ENCODE measurements around the gene PPFIA1.

The PPFIA1 gene

DNA sequence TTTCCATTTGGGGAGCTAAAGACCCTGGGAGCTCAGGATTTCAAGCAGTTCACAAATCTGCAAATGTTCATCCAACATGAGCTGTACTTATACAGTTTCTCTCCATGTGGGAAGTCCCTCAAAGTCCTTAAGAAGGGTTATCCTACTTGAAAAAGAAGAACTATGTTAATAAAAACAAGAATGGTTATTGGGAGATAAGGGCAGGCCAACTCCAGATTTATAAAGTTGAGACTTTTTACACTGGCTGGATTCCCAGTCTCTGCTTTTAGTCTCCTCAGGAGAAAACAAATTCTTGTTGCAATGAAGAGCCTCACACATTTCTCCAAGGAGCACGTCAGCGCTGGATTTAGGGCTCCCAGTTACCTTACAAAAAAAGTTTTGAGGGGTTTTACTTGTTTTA is 93.7 kb downstream of the PPFIA1 start:
- DNase-seq (ENCODE audit: low read depth) = no peak
- TF ChIP-seq, protein P1, sequence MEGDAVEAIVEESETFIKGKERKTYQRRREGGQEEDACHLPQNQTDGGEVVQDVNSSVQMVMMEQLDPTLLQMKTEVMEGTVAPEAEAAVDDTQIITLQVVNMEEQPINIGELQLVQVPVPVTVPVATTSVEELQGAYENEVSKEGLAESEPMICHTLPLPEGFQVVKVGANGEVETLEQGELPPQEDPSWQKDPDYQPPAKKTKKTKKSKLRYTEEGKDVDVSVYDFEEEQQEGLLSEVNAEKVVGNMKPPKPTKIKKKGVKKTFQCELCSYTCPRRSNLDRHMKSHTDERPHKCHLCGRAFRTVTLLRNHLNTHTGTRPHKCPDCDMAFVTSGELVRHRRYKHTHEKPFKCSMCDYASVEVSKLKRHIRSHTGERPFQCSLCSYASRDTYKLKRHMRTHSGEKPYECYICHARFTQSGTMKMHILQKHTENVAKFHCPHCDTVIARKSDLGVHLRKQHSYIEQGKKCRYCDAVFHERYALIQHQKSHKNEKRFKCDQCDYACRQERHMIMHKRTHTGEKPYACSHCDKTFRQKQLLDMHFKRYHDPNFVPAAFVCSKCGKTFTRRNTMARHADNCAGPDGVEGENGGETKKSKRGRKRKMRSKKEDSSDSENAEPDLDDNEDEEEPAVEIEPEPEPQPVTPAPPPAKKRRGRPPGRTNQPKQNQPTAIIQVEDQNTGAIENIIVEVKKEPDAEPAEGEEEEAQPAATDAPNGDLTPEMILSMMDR (conservative IDR thresholded peaks at IDR 0.05; ENCODE audit: control insufficient read depth, insufficient read depth, low read depth, low read length) = no peak

GRCh38 chr11:70364745-70365543 is 94.5 kb downstream of the PPFIA1 start:
- TF ChIP-seq, protein P1 (conservative IDR thresholded peaks at IDR 0.05; ENCODE audit: control insufficient read depth, insufficient read depth, low read depth, low read length) = no peak
- H3K4me3 ChIP-seq (ENCODE audit: control insufficient read depth, low read depth, low read length) = no peak overlapping the region
- DNase-seq (ENCODE audit: low read depth) = no peak

More for the DNA sequence above, 93.7 kb downstream of the PPFIA1 start:
- no peak overlapping the region for H3K4me3 ChIP-seq (ENCODE audit: control insufficient read depth, low read depth, low read length)

- TF ChIP-seq, protein P1 (conservative IDR thresholded peaks at IDR 0.05; ENCODE audit: control insufficient read depth, insufficient read depth, low read depth, low read length) = no peak
- DNase-seq (ENCODE audit: low read depth) = no peak
- no peak overlapping the region for H3K4me3 ChIP-seq (ENCODE audit: control insufficient read depth, low read depth, low read length)
Measured at GRCh38 chr11:70365544-70365927, 95.0 kb downstream of the PPFIA1 start.

GRCh38 chr11:70367071-70367470 is 96.6 kb downstream of the PPFIA1 start:
- TF ChIP-seq, protein P1 (conservative IDR thresholded peaks at IDR 0.05; ENCODE audit: control insufficient read depth, insufficient read depth, low read depth, low read length) = no peak
- H3K4me3 ChIP-seq (ENCODE audit: control insufficient read depth, low read depth, low read length) = no peak overlapping the region
- no peak for DNase-seq (ENCODE audit: low read depth)

GRCh38 chr11:70368961-70369360 is 98.5 kb downstream of the PPFIA1 start:
- DNase-seq (ENCODE audit: low read depth) = no peak
- TF ChIP-seq, protein P1 (conservative IDR thresholded peaks at IDR 0.05; ENCODE audit: control insufficient read depth, insufficient read depth, low read depth, low read length) = no peak
- H3K4me3 ChIP-seq (ENCODE audit: control insufficient read depth, low read depth, low read length) = no peak overlapping the region

DNA sequence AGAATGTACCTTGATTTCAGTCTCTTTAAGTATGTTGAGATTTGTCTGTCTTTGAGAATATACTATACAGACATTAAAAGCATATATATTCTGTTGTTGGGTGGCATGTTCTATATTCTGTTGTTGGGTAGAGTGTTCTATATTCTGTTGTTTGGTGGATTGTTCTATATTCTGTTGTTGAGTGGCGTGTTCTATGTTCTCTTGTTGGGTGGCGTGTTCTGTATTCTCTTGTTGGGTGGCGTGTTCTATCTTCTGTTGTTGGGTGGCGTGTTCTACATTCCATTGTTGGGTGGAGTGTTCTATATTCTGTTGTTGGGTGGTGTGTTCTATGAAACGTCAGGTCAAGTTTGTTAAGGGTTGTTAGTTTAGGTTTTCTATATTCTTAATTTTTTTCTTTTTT is 100.8 kb downstream of the PPFIA1 start:
- no peak for DNase-seq (ENCODE audit: low read depth)
- TF ChIP-seq, protein P1 (conservative IDR thresholded peaks at IDR 0.05; ENCODE audit: control insufficient read depth, insufficient read depth, low read depth, low read length) = no peak

More for the DNA sequence above, 100.8 kb downstream of the PPFIA1 start:
- no peak overlapping the region for H3K4me3 ChIP-seq (ENCODE audit: control insufficient read depth, low read depth, low read length)
